ENCODE data around the gene RPS27.

RPS27 gene

DNA sequence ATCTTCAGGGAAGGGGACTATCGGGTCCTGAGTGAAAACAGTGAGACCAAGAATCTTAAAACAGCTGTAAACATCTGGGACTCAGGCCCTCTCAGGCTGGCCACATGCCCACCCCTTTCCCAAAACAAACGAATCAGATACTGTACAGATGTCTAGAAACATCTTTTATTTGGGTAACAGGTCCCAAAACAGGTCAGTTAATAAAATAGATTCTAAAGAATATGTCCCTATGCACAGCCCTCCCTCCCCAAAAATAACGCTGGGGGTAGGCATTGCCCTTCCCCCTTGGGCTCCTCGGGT, 31.7 kb upstream of the RPS27 start:
- TF ChIP-seq, protein P1, sequence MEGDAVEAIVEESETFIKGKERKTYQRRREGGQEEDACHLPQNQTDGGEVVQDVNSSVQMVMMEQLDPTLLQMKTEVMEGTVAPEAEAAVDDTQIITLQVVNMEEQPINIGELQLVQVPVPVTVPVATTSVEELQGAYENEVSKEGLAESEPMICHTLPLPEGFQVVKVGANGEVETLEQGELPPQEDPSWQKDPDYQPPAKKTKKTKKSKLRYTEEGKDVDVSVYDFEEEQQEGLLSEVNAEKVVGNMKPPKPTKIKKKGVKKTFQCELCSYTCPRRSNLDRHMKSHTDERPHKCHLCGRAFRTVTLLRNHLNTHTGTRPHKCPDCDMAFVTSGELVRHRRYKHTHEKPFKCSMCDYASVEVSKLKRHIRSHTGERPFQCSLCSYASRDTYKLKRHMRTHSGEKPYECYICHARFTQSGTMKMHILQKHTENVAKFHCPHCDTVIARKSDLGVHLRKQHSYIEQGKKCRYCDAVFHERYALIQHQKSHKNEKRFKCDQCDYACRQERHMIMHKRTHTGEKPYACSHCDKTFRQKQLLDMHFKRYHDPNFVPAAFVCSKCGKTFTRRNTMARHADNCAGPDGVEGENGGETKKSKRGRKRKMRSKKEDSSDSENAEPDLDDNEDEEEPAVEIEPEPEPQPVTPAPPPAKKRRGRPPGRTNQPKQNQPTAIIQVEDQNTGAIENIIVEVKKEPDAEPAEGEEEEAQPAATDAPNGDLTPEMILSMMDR (IDR thresholded peaks at IDR 0.05; ENCODE audit: control extremely low read depth, extremely low read depth, low read depth, missing control alignments), result no peak
- CTCF ChIA-PET, result interaction anchor here (0.7 to 2.9 kb wide), 4 partner anchors 8 to 162 kb away, joined by 3 to 13 read pairs (median 4); partner anchors contain the start of genes CREB3L4 and DENND4B
- POLR2A ChIA-PET, result interaction anchor here (1.0 to 1.7 kb wide), 4 partner anchors 8 to 32 kb away, joined by 3 to 9 read pairs (median 4); partner anchors contain the start of genes CREB3L4 and DENND4B
- DNase-seq (ENCODE audit: extremely low spot score), result no peak

DNA sequence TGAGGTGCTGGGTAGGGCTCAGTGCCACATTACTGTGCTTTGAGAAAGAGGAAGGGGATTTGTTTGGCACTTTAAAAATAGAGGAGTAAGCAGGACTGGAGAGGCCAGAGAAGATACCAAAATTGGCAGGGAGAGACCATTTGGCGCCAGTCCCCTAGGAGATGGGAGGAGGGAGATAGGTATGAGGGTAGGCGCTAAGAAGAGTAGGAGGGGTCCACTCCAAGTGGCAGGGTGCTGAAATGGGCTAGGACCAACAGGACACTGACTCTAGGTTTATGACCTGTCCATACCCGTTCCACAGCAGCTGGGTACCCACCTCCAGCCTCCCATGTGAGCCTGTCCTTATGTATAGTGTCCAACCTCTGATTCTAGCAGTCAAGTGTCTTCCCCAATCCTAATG, 31.1 kb upstream of the RPS27 start:
- ChIA-PET POLR2A (interaction anchor here (1.0 to 1.7 kb wide), 3 partner anchors 8 to 32 kb away, joined by 4 to 9 read pairs (median 4); partner anchors contain the start of genes CREB3L4 and DENND4B), CTCF (interaction anchor here (0.7 to 2.9 kb wide), 4 partner anchors 7 to 163 kb away, joined by 3 to 13 read pairs (median 4); partner anchors contain the start of genes CREB3L4 and RAB13)
- no peak for DNase-seq (ENCODE audit: extremely low spot score)
- TF ChIP-seq, protein P1 (IDR thresholded peaks at IDR 0.05; ENCODE audit: control extremely low read depth, extremely low read depth, low read depth, missing control alignments), result no peak

DNA sequence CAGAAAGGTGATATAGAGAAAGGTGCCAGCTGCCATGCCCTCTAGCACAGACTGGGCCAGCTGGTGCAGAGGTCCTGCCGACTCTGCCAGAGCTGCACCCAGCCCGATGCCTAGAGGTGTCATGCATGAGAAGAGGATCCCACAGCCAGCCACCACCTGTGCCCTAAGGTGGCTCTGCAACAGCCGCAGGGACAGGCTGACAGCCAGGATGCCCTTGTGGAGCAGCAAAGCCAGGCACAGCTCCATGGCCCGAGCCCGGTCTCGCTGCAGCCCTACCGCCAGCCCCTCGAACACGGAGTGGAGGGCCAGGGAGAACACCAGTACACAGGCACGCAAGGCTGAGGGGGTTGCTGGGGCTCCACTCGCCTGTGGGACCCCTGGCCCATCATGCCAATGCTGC, 30.4 kb upstream of the RPS27 start:
- TF ChIP-seq, protein P1 (IDR thresholded peaks at IDR 0.05; ENCODE audit: control extremely low read depth, extremely low read depth, low read depth, missing control alignments), result no peak
- POLR2A ChIA-PET, result interaction anchor here (0.7 kb wide), 1 partner anchor 40 kb away, joined by 3 read pairs; no protein-coding TSS in a partner anchor
- DNase-seq (ENCODE audit: extremely low spot score), result no peak
- CTCF ChIA-PET, result interaction anchor here (0.8 kb wide), 1 partner anchor 26 kb away, joined by 3 read pairs; the partner anchor contains the start of gene RAB13

DNA sequence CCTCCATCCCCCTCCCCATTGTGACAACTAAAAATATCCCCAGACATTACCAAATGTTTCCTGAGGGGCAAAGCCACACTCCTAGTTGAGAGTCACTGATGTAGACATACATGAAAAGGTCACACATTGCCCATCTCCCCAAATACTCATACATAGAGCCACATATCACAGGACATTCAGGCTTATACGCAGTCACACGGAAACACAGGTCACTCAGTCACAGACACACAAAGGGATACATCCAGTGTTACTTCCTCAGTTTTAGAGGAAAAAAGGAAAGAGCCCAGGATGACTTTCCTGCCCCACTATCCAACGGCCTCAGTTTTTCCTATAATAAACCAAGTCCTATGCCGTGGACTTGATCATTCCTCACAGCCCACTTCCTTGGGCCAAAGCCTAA, 29.1 kb upstream of the RPS27 start:
- DNase-seq (ENCODE audit: extremely low spot score), result no peak
- TF ChIP-seq, protein P1 (IDR thresholded peaks at IDR 0.05; ENCODE audit: control extremely low read depth, extremely low read depth, low read depth, missing control alignments), result no peak
- ChIA-PET POLR2A (interaction anchor here (2.1 kb wide), 1 partner anchor 29 kb away, joined by 5 read pairs; the partner anchor contains the start of gene RPS27), CTCF (interaction anchor here (1.4 to 4.3 kb wide), 3 partner anchors 15 to 165 kb away, joined by 4 to 23 read pairs (median 8); partner anchors contain the start of gene DENND4B)

DNA sequence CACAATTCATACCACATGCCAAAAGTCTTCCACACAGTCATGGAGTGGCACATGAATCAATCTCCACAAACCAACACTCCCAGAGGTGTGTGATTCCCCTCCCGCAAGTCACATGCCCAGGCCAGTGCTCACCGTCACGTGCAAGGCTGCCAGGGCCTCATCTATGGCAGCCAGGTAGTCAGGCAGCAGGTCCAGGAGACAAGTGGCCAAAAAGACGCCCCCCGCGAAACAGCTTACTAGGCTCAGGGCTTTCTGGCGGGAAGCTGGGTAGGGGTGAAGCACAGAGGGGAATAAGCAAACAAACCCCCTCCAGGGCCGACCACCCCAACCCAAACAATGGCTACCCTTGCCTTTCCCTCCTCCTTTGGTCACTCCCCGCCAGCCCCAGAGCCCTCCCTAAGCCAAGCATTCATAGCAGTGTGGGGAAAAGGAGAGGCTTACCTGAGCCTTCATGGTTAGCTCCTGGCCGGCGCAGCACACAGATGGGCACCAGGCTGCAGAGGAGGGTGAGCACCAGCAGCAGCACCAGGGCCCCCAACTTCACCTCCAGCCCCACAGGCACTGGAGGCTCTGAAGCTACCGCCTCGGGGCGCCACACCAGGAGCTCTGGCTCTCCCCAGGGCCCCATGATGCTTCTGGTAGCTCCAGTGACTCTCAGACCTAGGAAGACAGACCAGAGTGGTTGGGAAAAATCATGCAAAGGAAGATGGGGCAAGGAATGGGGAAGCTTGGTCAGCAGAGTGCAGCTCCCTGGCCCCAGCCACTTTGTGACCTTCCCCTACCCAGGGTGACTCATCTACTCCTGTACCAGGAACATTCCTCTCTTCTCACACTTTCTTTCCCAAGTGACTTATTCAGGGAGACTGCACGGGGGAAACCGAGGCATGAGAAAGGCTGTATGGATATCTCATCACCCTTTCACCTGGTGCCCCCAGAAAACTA, 28.2 kb upstream of the RPS27 start:
- POLR2A ChIA-PET, result interaction anchor here (1.1 to 2.1 kb wide), 6 partner anchors 9 to 28 kb away, joined by 3 to 14 read pairs (median 4); partner anchors contain the start of genes DENND4B, JTB, RAB13 and RPS27
- CTCF ChIA-PET, result interaction anchor here (0.7 to 4.3 kb wide), 11 partner anchors 12 to 452 kb away, joined by 3 to 23 read pairs (median 4); partner anchors contain the start of genes DENND4B and RAB13
- TF ChIP-seq, protein P1 (IDR thresholded peaks at IDR 0.05; ENCODE audit: control extremely low read depth, extremely low read depth, low read depth, missing control alignments), result no peak
- no peak for DNase-seq (ENCODE audit: extremely low spot score)

Data from GM10248 (cell line).